Stimulated activated CD4-positive, alpha-beta T cell treated with anti-CD3 and anti-CD28 coated beads, Interleukin-4, amount 100 ng/mL, for 48 hours (primary cell): ENCODE measurements around the gene FXYD6.

Experiments used
- DNase-seq, 2 donors: peaks; one replicate each; pipeline ENCODE4 v3.0.0-alpha.2; 2020; ENCODE audit warnings: low read depth in 2 of 2

The FXYD6 gene

DNA sequence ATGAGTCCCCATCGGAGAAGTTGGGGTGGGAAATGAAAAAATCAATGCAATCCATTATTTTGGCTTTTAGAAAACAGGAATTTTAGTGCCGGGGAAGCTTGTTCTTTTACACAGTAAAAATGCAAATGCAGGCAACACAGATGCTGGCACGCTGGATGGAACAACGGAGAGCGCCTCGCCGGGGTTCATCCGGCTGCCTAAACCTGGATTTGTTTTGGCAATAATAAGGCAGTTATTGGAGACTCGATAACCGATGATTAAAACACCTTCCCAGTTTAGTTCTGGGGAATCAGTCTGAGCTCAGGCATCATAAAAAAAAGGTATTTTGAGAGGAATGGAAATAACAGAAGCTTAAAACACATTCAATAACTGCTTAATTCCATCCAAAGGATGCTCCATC is 82.3 kb downstream of the FXYD6 start:
- no peak for DNase-seq

DNA sequence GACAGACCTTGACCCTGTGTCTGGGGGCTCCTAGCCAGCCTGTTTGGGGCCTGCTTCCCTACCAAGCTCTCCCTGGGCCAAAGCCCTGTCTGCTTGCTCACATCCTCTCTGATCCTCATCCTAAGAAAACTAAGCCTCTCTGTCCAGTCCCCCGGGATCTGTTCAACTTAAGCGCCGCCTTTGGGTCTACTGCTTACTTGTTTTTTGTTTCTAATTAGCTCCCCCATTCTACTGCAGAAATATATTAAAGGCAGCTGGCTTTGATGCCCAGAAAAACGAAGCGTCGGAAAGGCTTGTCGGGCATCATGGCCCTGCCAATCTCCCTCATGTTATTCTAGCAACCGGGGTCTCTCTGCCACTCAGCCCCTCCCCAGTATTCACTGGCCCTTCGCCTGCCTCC is 82.9 kb downstream of the FXYD6 start:
- no peak for DNase-seq

DNA sequence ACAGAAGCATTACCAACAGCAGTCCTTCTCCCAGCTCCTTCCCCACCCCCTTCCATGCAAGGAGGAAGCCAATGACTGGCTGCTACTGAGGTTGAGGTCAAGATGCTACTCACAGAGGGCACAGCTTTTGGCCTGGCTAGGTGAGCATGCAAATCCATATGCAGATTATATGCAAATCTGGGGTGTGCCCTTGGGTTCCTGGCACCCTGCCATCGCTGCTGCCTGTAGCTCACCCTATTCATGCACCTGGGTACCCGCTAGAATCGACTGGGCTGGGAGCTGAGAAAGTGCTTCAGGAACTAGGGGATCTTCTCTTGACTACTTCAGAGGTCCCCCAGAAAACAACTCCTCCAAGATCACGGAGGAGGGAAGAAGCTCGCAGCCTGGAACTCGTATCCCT is 83.5 kb downstream of the FXYD6 start:
- no peak for DNase-seq

DNA sequence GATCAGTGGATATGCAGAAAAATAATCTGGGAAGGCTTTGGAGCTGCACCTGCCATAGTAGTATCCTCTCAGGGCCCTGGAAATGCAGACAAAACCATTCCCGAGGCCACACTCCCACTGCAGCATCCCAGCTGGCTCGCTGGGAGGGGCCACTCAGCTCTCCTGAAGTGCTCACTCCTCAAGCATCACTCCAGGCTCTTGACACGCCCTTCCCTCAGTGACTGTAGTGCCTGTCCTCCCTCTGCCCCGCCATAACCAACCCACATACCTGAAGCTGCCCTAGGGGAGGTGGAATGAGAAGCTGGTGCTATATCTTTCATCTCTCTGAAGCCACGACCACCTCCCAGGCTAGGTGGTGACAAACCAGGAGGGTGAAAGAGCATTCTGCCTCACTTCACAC is 84.2 kb downstream of the FXYD6 start:
- no peak for DNase-seq

DNA sequence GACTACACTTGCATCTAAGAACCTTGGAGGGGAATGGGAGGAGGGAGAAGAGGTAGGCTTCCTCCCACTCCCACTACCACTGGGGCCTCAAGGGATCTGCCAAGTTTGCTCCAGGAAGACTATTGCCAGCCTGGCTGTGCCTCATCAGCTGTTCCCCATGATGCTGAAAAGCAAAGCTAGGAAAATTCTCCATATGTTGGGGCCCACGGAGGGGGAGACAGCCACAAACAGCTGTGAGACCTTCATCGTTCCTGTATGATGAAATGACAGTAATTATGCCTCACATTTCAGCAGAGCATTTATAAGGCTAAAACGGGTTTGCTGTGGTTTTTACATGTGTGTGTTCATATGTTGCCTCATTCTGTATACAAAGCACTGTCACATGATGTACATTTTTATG is 86.2 kb downstream of the FXYD6 start:
- no peak for DNase-seq

DNA sequence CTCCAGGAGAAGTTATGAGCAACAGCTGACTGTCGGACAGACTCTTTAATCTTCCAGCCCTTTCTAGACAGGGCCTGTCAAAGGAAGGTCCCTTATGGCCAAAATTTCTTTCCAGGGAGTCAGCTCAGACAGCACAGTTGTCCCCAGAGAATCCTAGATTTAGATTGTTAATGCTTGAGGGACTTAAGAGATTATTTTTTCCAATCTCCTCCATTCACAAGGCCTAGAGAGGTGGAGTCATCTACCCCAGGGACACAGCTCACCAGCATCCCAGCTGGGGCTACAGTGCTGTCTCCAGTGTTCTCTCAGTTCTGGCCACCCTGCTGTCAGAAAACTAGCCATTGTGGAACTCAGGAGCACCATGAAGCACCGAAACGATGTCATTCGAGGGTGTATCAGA is 87.2 kb downstream of the FXYD6 start:
- no peak for DNase-seq
